HepG2 (cell line): ENCODE results near the gene CA9. TPM values are rescaled to one million over a fixed set of nuclear protein-coding genes. Genes with fewer than 3 reads are reported as not detected.

Experiments
- ARID4A ChIP-seq: sonication (generic); formaldehyde crosslinking; IDR thresholded peaks from 2 replicates; pipeline ENCODE4 v1.5.0; 2020; ENCODE audit warnings: mild to moderate bottlenecking, missing genetic modification reagents, borderline replicate concordance
- ATM ChIP-seq: fragments of 450-650 bp; IDR thresholded peaks from 2 replicates; pipeline ENCODE4 v1.7.1; 2017; ENCODE audit warnings: mild to moderate bottlenecking, borderline replicate concordance
- BRF2 ChIP-seq: sonication (generic); formaldehyde crosslinking; IDR thresholded peaks from 2 replicates; pipeline ENCODE4 v1.8.1; 2022; ENCODE audit warnings: mild to moderate bottlenecking, missing genetic modification reagents
- FOXJ3 ChIP-seq: sonication (generic); formaldehyde crosslinking; IDR thresholded peaks from 2 replicates; pipeline ENCODE4 v1.4.0; 2020; ENCODE audit warnings: missing genetic modification reagents, mild to moderate bottlenecking, borderline replicate concordance
- KAT8 ChIP-seq: IDR thresholded peaks from 2 replicates; pipeline ENCODE4 v1.6.1; 2016; ENCODE audit warnings: missing genetic modification reagents, missing compliant biosample characterization
- KDM6A ChIP-seq: IDR thresholded peaks from 2 replicates; pipeline ENCODE4 v1.6.1; 2016; ENCODE audit warnings: low read depth
- MTA3 ChIP-seq: sonication (generic); formaldehyde crosslinking; IDR thresholded peaks from 2 replicates; pipeline ENCODE4 v1.4.0; 2020; ENCODE audit warnings: missing genetic modification reagents
- PHF5A ChIP-seq: IDR thresholded peaks from one replicate; pipeline ENCODE4 v1.6.1; 2018; ENCODE audit warnings: low read depth, missing genetic modification reagents; ENCODE audit not compliant: unreplicated experiment
- RAD51 ChIP-seq: fragments of 450-650 bp; IDR thresholded peaks from 2 replicates; pipeline ENCODE4 v1.6.1; 2016; ENCODE audit warnings: borderline replicate concordance
- RCOR2 ChIP-seq: IDR thresholded peaks from 2 replicates; pipeline ENCODE4 v1.6.1; 2016; ENCODE audit warnings: missing biosample characterization, missing genetic modification reagents
- SNAPC2 ChIP-seq: sonication (generic); formaldehyde crosslinking; IDR thresholded peaks from 2 replicates; pipeline ENCODE4 v1.8.1; 2022; ENCODE audit warnings: mild to moderate bottlenecking, missing genetic modification reagents
- TARDBP ChIP-seq: sonication (generic); formaldehyde crosslinking; IDR thresholded peaks from 2 replicates; pipeline ENCODE4 v1.8.0; 2022; ENCODE audit warnings: mild to moderate bottlenecking, missing genetic modification reagents
- ZGPAT ChIP-seq: IDR thresholded peaks from 2 replicates; pipeline ENCODE4 v1.6.1; 2016; ENCODE audit warnings: mild to moderate bottlenecking
- ZNF160 ChIP-seq: sonication (generic); formaldehyde crosslinking; IDR thresholded peaks from 2 replicates; pipeline ENCODE4 v1.8.0; 2022; ENCODE audit warnings: mild to moderate bottlenecking, inconsistent platforms, missing genetic modification reagents
- ZNF44 ChIP-seq: sonication (generic); formaldehyde crosslinking; IDR thresholded peaks from 2 replicates; pipeline ENCODE4 v1.5.1; 2020; ENCODE audit warnings: mild to moderate bottlenecking, missing genetic modification reagents
- ZNF609 ChIP-seq: sonication (generic); formaldehyde crosslinking; IDR thresholded peaks from 2 replicates; pipeline ENCODE4 v1.4.0; 2020; ENCODE audit warnings: mild to moderate bottlenecking, missing genetic modification reagents, borderline replicate concordance
- ZNF75D ChIP-seq: sonication (generic); formaldehyde crosslinking; IDR thresholded peaks from 2 replicates; pipeline ENCODE4 v1.8.1; 2023; ENCODE audit warnings: missing genetic modification reagents, mild to moderate bottlenecking, borderline replicate concordance
- ZNF788 ChIP-seq: sonication (generic); formaldehyde crosslinking; IDR thresholded peaks from 2 replicates; pipeline ENCODE4 v1.5.0; 2020; ENCODE audit warnings: mild to moderate bottlenecking, missing genetic modification reagents, borderline replicate concordance
- polyA plus RNA-seq, 8 experiments: library from polyadenylated mRNA; depleted of rRNA in 3 of 8; stranded (reverse) in 7 of 8; unstranded in 1 of 8; fragments of >200 nt; fragmentation: Illumina TruSeq in 4 of 8; extraction: Trizol in 4 of 8; gene quantifications; 2 replicates each; pipeline versions ENCODE4 v1.2.1 to v1.2.3, GENCODE V29; 2011 to 2016; ENCODE audit warnings: low read depth in 4 of 8, missing spikeins in 1 of 8, mixed read lengths in 1 of 8; ENCODE audit not compliant: insufficient read depth in 1 of 8
- total RNA-seq, 5 experiments: library from RNA; depleted of rRNA; stranded (reverse); fragments of >200 nt; fragmentation: Illumina TruSeq; extraction: Trizol; gene quantifications; 2 replicates each; pipeline ENCODE4 v1.2.3, GENCODE V29; 2016; ENCODE audit warnings: low read depth in 1 of 5

Gene CA9
- total and polyA plus RNA-seq, 2 of the 13 experiments (the other 11 are each of a cell fraction or from before 2014, with no cell fraction given): 0.13 to 152 TPM

GRCh38 chr9:35669331-35670145 is 4.2 kb upstream of the CA9 start (continued):
- TF ChIP-seq TARDBP (CRISPR knock-in tag) (peak; percentile 63; the same call in 1 of the 2 replicates), RCOR2 (peak; percentile 58), ARID4A (peak; percentile 46; the same call in 1 of the 2 replicates), ATM (no peak), FOXJ3 (CRISPR knock-in tag) (peak; percentile 26; the same call in 1 of the 2 replicates), ZNF788 (CRISPR knock-in tag) (peak; percentile 52; the same call in 1 of the 2 replicates), ZGPAT (CRISPR knock-in tag) (peak; percentile 66), ZNF75D (CRISPR knock-in tag) (no peak), ZNF609 (CRISPR knock-in tag) (peak; percentile 59; the same call in 1 of the 2 replicates), ZNF44 (CRISPR knock-in tag) (no peak), KDM6A (peak; percentile 71), MTA3 (no peak), SNAPC2 (0 out of 2 replicates have a peak, but pooled peaks have one; percentile 47), KAT8 (CRISPR knock-in tag) (peak; percentile 52), BRF2 (no peak), RAD51 (no peak), ZNF160 (CRISPR knock-in tag) (peak; percentile 14; the same call in 1 of the 2 replicates), PHF5A (CRISPR knock-in tag) (no peak)
